Osteoblast (primary cell): Measurements from ENCODE around the gene PLK5. TPM values are rescaled to one million over a fixed set of nuclear protein-coding genes. Genes with fewer than 3 reads are reported as not detected.

ENCODE experiments used
- DNase-seq: peaks from one replicate; pipeline ENCODE4 v3.0.0; 2011; ENCODE audit warnings: low spot score, mixed read lengths; ENCODE audit not compliant: insufficient read length; ENCODE audit errors: missing footprints
- H2AFZ ChIP-seq: 2 replicates; pipeline ENCODE4 v1.6.0; 2011; ENCODE audit warnings: mild to moderate bottlenecking, low read length
- H3K27ac ChIP-seq: 2 replicates; pipeline ENCODE4 v1.5.1; 2011; ENCODE audit warnings: mild to moderate bottlenecking, low read depth, low read length, moderate library complexity
- H3K27me3 ChIP-seq: 2 replicates; pipeline ENCODE4 v1.6.0; 2012; ENCODE audit warnings: mild to moderate bottlenecking, control low read depth, inconsistent platforms, low read length, moderate library complexity; ENCODE audit not compliant: insufficient read depth
- H3K36me3 ChIP-seq: 2 replicates; pipeline ENCODE4 v1.5.1; 2011; ENCODE audit warnings: mild to moderate bottlenecking, low read length, control low read depth, moderate library complexity; ENCODE audit not compliant: insufficient read depth
- H3K4me1 ChIP-seq: 2 replicates; pipeline ENCODE4 v1.5.1; 2011; ENCODE audit warnings: mild to moderate bottlenecking, low read length, control low read depth, moderate library complexity; ENCODE audit not compliant: insufficient read depth
- H3K4me2 ChIP-seq: 2 replicates; pipeline ENCODE4 v1.6.0; 2011; ENCODE audit warnings: mild to moderate bottlenecking, low read length; ENCODE audit not compliant: insufficient read depth
- H3K4me3 ChIP-seq: fragments of 200-600 bp; sonication (generic); 3 replicates; pipeline ENCODE4 v1.5.1; 2012; ENCODE audit warnings: mild to moderate bottlenecking, low read length, inconsistent platforms; ENCODE audit not compliant: insufficient read depth
- H3K79me2 ChIP-seq: 2 replicates; pipeline ENCODE4 v1.6.0; 2012; ENCODE audit warnings: mild to moderate bottlenecking, low read length, control low read depth, inconsistent platforms; ENCODE audit not compliant: insufficient read depth
- H3K9me3 ChIP-seq: 2 replicates; pipeline ENCODE4 v1.5.1; 2011; ENCODE audit warnings: low read depth, low read length, control low read depth
- H4K20me1 ChIP-seq: 2 replicates; pipeline ENCODE4 v1.6.0; 2012; ENCODE audit warnings: mild to moderate bottlenecking, low read length, control low read depth; ENCODE audit not compliant: insufficient read depth
- CTCF ChIP-seq: IDR thresholded peaks from 2 replicates; pipeline ENCODE4 v1.5.1; 2011; ENCODE audit warnings: mild to moderate bottlenecking, low read depth, low read length, moderate library complexity; ENCODE audit errors: extremely low read depth
- total RNA-seq: library from RNA; depleted of rRNA; stranded (reverse); fragments of >200 nt; gene quantifications from 2 replicates; pipeline ENCODE4 v1.2.3, GENCODE V29; 2012

PLK5 gene
- total RNA-seq, 1 donor: under 0.01 TPM

GRCh38 chr19:1507192-1507660, 16.7 kb upstream of the PLK5 start:
- Histone ChIP-seq H3K79me2 (no peaks in the 10 kb centered on the region), H3K4me2 (peak overlapping the region; percentile 72), H3K4me1 (no peaks in the 10 kb centered on the region), H4K20me1 (no peaks in the 10 kb centered on the region), H3K4me3 (no peak overlapping the region), H2AFZ (peak overlapping the region; percentile 57), H3K36me3 (no peaks in the 10 kb centered on the region), H3K27me3 (peaks cover 39% of the 10 kb centered on the region), H3K9me3 (peaks cover 6% of the 10 kb centered on the region), H3K27ac (no peak overlapping the region)
- DNase-seq: peak; percentile 73
- TF ChIP-seq CTCF: no peak

- no peak overlapping the region for H3K27ac ChIP-seq
- H4K20me1 ChIP-seq: no peaks in the 10 kb centered on the region
- TF ChIP-seq CTCF: no peak
- H3K36me3 ChIP-seq: no peaks in the 10 kb centered on the region
- peaks cover 6% of the 10 kb centered on the region for H3K9me3 ChIP-seq
- H2AFZ ChIP-seq: peak overlapping the region; percentile 94
- H3K79me2 ChIP-seq: no peaks in the 10 kb centered on the region
- H3K27me3 ChIP-seq: peaks cover 40% of the 10 kb centered on the region
- DNase-seq: peak; percentile 100
- H3K4me1 ChIP-seq: no peaks in the 10 kb centered on the region
- H3K4me3 ChIP-seq: peak overlapping the region; percentile 71
- H3K4me2 ChIP-seq: peak overlapping the region; percentile 72
Observed at GRCh38 chr19:1507763-1508506, 15.9 kb upstream of the PLK5 start.

- DNase-seq: no peak
- TF ChIP-seq CTCF: no peak
- no peaks in the 10 kb centered on the region for H3K79me2 ChIP-seq
- H3K27ac ChIP-seq: no peak overlapping the region
- no peaks in the 10 kb centered on the region for H3K4me1 ChIP-seq
- no peaks in the 10 kb centered on the region for H3K36me3 ChIP-seq
- no peak overlapping the region for H3K4me2 ChIP-seq
- H4K20me1 ChIP-seq: no peaks in the 10 kb centered on the region
- H3K4me3 ChIP-seq: no peak overlapping the region
- peaks cover 6% of the 10 kb centered on the region for H3K9me3 ChIP-seq
- no peak overlapping the region for H2AFZ ChIP-seq
- peaks cover 35% of the 10 kb centered on the region for H3K27me3 ChIP-seq
Observed at GRCh38 chr19:1508507-1508856, 15.4 kb upstream of the PLK5 start.

- DNase-seq: no peak
- Histone ChIP-seq H3K4me3 (no peak overlapping the region), H3K27me3 (peaks cover 26% of the 10 kb centered on the region), H3K9me3 (peaks cover 6% of the 10 kb centered on the region), H3K79me2 (no peaks in the 10 kb centered on the region), H3K4me2 (no peak overlapping the region), H3K27ac (no peak overlapping the region), H4K20me1 (no peaks in the 10 kb centered on the region), H3K36me3 (no peaks in the 10 kb centered on the region), H3K4me1 (no peaks in the 10 kb centered on the region), H2AFZ (no peak overlapping the region)
- TF ChIP-seq CTCF: no peak
Observed at GRCh38 chr19:1509602-1510441, 14.1 kb upstream of the PLK5 start.
